NCI-H146 (cell line): ENCODE results near the gene PPIE.

ENCODE experiments used
- DNase-seq: peaks from one replicate; lab custom pipeline; 2025; lab: John Stamatoyannopoulos, UW

Gene PPIE

DNA sequence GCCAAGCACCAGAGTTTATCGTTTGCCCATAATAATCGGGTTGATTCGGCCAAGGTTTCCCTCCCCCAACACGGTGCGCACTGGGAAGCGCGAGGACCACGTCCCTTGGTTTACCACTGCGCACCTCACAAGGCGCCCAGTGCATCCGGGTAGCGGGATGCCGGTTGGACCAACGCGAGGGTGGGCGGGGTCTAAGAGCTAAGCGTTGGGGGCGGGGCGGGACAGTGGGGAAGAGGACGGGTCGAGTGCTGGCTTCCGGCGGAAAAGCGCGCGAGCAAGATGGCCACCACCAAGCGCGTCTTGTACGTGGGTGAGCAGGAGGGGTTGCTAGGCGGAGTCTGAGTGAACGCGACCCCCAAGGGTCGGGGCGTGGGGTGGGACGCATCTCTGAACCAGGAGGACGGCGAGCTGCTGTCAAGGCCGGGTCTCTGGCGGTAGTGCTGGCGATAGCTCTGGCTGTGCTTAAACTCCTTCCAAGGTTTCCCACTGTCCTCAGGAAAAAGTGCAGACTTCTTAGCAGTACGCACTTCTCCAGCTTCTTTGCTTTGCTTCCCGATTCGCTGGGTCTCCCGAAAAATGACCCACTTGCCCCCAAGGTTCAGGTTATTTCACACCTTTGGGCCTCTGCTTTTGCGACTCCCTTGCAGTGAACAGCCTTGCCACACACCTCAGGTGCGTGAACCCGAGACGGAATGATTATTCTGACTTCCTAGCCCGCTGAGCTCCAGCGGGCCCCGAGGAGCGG lies at the start of gene PPIE:
Gene PPIE, plus strand, starts transcription at position 261 of the 745 bp plus-strand sequence. Its CDS starts 19 bp downstream, at position 280.
- peak; percentile 88 for DNase-seq

DNA sequence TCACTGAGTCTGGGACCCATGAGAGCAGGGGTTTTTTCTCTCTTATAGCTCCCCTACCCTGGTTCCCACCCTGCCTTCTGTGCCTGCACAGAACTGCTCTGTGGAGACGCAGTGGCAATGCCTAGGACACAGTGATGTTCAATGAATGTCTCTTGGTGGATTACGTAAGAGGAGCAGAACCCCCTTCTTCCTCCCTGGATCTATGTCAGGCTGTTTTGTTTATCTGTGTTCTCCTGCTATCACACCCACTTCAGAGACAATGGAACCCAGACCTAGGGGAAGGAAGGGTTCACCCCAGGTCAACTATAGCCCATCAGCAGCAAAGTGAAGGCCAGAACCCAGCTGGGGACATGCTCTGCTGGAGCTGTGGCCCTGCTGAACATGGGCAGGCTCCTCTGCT lies 49.5 kb upstream of the PPIE start:
- no peak for DNase-seq

DNA sequence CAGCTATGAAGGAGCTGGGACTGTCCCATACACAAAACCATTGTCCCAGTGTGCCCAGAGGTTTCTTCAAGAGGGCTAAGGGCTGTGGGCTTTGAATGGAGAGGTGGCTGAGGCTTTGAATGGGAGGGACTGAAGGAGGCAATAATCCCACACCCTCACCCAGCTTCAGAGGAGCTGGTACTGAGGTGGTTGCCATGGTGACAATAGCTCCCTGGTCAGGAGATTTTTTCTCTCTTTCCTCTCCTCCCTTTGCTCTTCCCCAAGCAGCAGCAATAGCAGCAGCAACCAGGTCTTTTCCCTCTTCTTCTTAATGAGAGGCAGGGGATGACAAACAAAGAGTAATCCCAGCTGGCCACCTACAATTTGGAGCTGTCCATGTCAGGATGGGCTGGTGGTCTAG lies 49.0 kb upstream of the PPIE start:
- no peak for DNase-seq

DNA sequence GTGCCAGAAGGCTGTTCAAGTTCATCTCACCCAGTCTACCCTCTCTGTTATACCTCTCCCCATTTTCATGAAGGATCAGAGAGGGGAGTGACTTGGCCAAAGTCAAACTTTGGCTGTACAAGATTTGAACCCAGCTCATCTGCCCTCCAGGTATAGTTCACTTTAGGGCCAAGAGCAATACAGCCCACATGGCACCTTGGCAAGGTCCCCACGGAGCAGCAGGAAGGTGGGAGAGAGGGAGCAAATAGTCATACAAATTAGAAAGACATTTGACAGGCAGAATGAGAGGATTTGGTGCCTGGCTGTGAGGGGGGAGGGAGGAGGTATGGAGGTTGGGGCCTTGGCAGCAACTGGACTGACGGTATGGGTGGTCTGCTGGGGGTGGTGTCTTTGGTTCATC lies 48.5 kb upstream of the PPIE start:
- no peak for DNase-seq

DNA sequence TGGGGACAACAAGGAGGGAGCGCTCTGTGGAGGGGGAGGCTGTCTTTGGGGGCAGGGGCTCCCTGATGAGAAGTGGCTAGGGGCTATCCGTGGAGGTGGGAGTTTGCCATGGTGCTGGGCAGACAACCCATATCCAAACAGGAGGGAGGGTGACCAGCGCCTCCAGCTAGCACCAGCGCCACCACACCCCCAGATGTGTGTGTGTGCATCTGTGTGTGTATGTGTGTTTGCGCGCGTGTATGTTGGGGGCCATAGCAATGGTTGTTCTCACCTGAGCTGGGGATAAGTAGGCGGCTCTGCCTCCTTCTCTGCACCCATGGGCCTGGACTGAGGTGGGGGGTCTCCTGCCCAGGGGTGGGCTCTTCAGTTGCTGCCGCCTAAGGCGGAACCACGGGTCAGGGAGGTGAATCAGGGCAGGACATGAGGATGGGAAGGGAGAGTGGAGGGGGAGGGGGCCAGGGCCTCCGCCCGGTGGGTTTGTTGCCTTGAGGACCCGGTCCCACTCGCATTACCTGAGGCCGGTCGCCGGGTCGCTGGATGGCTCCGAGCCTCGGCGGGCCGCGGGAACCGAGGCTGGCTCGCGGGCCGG lies 47.8 kb upstream of the PPIE start:
- DNase-seq, result no peak

DNA sequence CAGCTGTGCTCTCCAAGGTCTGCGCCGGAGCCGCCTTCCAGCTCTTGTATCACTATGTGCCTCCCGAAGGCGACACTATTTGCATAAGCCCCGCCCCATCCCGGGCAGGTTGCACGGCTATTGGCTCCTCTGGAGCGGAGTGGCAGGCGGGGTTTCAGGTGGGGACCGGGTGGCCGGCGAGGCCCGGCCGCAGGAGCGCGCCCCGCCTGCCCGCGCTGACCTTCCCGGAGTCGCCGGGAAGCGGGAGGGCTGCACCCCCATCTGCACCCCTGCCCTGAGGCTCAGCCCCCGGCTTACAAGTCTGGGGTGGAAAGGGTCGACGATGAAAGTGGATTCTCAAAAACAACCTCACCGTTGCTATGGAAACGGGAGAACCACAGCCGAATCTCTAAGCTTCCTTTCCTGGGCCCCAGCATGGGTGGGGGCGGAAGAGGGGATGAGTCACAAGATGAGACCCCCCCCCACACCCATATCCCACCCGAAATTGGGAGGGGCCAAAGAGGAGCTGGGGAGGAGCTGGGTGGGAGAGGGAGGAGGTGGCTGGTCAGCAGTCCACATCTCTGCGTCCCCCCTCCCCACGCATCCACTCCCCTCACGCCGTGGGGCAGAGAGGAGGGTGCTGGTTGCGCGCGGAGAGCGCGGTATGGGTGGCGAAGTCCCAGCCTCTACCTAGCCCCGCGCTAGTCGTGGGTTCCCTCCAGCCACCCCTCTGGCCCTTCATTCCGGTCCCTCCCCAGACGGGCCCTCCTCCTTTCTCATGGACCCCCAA lies 47.1 kb upstream of the PPIE start, which contains the start of gene HPCAL4:
Gene HPCAL4, minus strand, starts transcription at position 51 of the 769 bp plus-strand sequence. CDS start 6,830 bp downstream, outside the sequence.
- peak; percentile 92 for DNase-seq

DNA sequence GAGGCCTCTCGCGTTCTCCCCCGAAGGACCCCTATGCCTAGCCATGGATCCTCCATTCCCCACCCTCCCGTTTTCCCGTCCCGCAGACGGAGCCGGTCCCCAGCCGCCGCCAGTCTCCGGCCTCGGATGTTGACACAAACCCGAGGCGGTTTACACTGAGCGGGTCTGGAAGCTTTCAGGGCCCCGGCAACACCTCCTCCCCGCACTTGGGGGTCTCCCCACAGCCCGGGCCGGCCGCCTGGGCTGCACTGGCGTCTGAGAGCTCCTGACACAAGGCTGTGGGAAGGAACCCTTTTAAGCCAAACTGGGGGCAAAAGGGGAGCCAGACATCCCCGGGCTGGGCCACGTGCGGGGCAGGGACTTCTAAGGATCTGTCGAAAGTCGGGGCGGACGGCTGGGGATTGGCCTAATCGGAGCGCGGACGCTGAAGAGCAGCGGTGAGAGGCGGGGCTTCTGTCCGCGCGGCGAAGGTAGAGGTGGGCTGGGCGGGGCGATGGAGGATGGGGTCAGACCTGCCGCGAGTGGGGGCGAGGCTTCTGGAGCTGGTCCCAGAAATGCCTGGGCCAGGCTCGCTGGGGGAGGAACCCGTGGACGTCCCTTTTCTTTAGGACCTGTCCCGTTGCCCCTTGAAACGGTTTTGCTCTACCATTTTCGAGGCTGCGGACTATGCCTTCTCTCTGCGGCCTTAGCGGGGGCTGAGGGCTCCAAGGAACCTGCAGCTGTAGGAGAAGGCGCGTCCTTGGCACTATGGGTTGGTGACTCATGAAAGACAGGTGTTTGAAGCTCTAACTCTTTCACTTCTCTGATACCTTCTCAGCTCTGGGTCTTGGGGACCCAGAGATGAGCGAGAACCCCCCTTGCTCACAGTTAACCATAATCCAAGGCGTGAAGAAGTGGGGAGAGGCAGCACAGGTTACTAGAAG lies 46.3 kb upstream of the PPIE start:
- DNase-seq, result peak; percentile 52

DNA sequence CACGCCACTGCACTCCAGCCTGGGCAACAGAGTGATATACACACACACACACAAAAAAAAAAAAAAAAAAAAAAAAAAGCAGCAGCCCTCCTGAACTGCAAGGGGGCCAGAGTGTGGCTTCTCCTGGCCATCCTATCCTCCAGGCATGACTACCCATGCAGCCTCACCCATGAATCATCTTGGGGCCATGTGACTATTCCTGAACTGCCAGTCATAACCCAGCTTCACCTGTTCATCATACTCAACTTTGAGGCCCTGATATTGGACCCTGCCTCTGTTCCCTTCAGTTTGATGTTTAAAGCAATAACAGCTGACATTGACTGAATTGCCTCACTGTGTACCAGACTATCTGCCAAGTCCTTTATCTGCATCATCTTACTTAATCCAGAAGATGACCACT lies 44.7 kb upstream of the PPIE start:
- no peak for DNase-seq

DNA sequence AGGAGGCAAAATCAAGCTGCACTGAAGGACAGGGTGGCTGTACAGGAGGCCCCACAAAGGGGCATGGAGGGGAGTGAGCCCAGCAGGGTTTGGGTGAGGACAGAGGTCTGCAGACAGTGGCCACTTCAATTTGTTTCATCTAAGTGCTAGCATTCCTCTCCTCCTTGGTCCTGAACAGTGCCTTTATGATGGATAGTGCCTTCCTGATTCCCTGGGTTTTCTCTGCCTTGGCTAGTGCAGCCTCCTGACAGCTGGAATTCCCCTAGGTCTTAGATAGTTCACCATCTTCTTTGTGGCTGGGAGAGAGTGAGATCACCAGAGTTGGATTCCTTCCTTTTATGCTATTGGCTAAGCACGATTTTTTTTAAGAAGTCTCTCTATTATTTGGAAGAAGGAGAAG lies 43.7 kb upstream of the PPIE start:
- no peak for DNase-seq

DNA sequence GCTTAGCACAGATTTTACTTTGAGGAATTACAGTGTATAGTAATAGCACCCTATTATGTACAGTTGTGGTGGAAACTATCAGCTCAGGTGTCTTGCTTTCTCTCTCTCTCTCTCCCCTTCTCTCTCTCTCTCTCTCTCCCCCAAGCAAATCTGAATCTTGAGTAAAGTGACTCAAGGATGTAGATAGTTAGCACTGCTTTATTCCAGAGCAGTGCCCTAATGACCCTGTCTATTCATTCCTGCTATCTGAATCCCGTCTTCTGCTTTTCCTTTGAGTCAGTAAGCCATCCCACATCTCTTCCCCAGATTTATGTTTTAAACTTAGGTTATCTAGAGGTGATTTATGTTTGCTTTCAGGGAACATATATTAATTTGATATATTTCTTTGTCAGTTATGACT lies 42.2 kb upstream of the PPIE start:
- DNase-seq, result no peak

DNA sequence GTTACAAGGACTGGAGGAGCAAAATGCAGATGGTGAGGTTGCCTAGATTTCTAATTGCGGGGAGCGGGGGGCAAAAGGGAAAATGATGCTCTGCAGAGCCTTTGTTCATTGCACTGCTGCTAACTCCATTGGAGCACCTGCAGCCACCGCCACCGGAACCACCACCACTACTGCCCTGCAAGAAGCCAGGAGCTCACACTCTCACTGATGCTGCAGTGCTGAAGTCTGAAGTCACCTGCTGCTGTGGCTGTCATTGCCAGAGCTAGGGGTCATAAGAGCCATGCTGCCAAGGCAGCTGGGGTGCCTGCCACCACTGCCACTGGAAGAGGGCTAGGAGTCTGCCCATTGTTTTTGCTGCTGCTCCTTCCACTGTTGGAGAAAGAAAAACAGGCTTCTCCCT lies 40.1 kb upstream of the PPIE start:
- DNase-seq, result no peak

DNA sequence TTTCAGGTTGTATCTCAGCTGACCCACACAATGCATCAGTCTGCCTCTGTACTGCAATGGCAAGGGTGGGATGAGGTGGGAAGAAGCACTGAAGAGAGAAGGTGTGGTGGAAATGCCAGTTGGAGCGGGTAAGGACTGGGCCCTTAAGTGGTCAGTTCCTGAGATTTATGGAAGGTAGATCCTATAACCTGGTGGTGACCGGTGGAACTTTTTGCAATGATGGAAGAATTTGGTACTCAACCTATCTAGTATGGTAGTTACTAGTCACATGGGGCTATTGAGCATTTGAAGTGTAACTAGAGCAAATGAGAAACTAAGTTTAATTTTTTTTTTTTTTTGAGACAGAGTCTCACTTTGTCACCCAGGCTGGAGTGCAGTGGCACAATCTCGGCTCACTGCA lies 39.3 kb upstream of the PPIE start:
- DNase-seq, result no peak

DNA sequence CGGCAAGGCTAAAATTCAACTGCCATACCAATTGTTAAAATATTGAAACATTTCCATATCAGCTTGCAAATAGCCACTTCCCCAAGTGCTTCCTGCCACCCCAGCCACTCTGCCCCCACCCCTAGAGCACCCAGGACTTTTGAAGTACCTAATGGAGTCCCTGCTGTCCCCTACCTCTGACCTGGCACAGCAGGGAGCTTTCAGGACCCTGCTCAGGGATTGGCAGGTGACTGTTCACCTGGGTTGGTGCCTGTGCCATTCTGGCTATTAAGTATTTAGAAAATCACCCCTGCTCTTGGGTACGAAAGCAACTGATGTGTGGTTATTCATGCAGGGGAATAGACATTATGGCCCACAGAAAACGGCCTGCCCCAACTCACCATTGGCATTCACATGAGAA lies 38.3 kb upstream of the PPIE start:
- no peak for DNase-seq

DNA sequence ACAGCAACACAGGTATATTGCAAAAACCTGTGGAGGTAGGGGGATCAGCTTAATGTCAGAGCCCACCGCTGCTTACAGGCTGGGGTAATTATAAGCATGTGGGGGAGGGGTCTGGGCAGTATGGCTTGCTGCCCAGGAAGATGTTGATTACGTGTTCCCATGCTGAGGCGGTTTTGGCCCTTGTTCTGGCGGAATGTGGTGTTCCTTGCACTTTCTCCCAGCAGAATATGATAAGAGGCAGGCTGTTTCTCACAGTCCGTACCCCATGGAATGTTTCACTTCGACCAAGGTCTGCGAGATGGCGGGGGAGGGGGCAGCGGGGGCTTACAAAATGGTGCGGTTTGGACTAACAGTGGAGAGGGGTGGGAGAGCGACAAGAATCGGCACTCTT lies 37.6 kb upstream of the PPIE start:
- no peak for DNase-seq

DNA sequence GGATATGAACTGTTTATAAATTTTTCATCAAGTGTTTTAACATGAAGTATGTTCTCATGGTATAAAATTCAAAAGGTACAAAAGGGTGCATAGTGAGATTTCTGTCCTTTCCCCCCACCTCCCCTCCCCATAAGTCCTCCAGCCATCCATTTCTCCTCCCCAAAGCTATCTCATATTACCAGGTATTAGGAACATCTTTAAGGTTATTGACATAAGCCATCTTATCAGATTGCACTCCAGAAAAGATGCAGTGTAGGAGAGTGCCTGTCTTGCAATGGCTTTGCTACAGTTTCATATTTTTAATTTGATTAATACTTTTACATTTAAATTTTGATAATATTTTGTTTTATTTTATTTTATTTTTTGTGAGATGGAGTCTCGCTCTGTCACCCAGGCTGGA lies 33.9 kb upstream of the PPIE start:
- DNase-seq, result no peak

DNA sequence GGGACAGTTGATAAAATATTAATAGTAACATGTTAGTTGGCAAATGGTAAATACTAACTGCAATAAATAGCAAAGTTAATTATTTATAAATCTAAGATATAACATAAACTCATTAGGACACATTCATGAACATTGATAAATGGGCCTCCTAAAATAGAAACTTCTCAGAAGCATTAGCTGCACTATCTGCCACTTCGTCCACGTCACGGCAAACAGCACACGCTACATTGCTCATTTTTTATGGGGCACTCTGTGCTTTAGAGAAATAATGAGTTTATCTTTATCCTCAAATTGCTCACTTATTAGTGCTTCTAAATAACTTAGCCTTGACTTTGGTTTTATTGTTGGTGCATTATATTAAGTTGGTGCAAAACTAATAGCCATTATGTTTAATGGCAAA lies 31.2 kb upstream of the PPIE start:
- DNase-seq, result no peak

DNA sequence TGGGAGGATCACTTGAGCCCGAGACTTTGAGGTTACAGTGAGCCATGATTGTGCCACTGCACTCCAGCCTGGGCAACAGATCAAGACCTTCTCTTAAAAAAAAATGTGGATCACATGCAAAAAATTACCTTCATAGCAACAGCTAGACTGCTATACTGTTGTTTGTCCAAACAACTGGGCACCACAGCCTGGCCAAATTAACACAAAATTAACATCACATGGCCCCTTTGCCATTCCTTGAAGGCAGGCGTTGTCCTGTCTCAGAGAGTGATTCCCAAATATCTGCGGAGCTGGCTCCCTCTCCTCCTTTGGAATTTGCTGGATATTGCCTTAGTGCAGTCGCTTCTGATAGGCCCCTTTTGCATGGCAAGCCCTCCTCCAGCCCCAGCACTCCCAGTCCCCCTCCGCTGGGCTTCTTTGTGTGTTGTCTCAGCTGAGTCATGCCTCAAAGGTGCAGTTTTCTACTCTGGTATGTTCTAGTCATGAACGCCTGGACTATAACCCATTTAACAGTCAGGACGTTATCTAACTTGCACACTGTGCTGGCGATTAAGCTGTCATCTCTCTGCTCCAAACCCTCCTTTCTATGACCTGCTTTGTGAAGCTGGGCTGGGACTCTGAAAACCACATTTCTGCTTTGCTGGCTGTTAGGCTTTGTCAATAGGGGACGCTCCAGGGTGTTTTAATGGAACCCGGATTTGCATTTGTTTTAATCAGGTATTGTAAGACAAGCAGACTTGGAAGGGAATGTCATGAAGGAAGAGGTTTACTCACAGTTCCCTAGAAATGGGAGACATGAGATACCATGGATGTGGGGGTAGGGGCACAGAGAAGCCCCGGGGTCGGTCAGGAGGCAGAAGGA lies 27.3 kb upstream of the PPIE start:
- DNase-seq, result no peak

DNA sequence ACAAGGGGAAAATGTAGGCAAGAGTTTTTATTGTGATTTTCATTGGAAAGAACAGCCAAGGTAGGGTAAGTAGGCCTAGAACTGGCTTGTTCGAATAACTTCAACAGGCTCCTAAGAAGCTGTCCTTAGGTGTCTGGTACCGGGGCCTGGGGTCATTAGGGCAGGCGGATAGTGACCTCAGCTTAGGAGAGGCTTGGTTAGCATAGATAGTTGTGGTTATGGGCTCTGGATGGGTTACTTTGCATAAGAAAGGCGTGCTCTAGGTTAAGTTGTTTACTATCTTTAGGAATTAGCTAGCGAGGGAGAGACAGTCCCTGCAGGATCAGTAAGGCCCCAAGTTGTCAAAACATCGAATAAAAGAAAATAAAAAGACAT lies 26.7 kb upstream of the PPIE start:
- no peak for DNase-seq

DNA sequence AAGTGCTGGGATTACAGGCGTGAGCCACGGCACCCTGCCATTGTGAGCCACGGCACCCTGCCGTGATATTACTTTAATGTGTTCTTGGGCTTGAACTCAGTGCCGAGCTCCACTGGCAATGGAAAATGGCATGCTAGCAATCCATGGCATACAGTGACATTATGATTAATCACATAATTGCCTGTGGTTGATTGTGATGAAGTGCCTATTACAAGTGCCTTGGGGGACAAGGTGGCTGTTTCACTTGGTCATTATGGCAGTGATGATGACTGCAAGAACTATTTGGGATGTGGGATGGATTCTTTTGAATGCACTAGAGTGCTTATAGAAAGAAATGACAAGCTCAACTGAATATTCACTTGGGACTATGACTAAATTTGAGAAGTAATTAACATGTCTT lies 25.1 kb upstream of the PPIE start:
- DNase-seq, result no peak

DNA sequence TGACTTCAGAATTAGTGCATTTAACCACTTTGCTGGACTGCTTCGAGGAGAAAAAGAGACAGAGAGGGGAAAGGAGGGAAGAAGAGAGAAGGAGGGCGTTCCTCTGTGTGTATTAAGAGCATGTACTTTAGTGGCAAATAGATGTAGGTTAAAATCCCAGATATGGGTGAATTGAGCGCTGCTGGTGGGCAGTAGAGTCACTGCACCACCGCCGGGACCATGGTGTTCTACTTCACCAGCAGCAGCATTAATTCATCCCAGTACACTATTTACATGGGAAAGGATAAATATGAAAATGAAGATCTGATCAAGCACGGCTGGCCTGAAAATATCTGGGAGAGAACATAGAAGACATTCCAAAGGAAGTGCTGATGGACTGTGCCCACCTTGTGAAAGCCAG lies 20.9 kb upstream of the PPIE start:
- DNase-seq, result no peak
